Suppressor macrophage treated with lipopolysaccharide for 4 hours (primary cell): ENCODE measurements around the gene KRT13.

Experiments used
- DNase-seq: peaks from one replicate; pipeline ENCODE4 v3.0.0-alpha.2; 2020

KRT13 gene

DNA sequence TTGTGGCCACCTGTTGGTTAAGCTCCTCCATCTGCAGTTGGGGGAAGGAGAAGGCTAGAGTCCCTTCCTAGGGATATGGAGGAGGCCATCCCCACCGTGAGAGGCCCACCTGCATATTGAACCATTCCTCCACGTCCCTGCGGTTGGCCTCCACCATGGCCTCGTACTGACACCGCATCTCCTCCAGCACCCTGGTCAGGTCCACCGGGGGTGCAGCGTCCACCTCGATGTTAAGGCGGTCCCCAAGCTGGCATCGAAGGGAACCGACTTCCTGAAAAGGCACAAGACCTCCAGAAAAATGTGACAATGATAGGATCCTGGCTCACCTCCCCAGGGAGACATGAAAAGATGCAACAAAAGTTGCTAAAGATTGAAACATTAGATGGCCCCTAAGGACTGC is 41.2 kb downstream of the KRT13 start:
- DNase-seq: no peak

DNA sequence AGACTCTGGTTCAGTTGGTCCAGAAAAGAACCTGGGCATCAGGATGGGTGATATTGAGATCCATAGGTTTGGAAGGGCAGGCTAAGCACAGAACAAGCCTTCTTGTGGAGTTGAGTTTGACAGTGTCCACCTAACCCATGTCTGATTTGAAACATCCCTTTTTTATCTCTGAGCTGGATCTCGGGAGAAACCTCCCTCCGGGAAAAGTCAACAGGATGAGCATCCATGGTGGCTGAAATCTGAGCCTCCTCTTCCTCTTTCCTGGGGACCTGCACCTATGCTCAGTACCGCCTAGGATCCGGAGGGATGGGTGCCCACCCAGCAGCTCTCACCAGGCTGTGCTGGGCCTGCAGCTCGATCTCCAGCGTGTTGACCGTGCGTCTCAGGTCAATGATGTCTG is 41.7 kb downstream of the KRT13 start:
- no peak for DNase-seq

DNA sequence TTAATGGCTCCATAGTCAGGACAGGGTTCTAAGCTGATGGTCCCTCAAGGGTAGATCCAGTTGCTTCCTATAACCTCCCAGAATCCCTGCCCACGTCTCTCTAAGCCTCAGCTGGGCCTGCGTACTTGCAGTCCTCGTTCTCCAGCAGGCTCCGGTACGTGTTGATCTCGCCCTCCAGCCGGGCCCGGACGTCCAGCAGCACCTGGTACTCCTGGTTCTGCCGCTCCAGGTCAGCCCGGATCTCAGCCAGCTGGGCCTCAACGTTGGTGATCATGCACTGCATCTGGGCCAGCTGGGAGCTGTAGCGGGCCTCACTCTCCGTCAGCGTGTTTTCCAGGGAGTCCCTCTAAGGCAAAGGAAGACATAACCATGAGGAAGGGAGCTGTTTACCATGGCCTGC is 42.7 kb downstream of the KRT13 start:
- DNase-seq: no peak

DNA sequence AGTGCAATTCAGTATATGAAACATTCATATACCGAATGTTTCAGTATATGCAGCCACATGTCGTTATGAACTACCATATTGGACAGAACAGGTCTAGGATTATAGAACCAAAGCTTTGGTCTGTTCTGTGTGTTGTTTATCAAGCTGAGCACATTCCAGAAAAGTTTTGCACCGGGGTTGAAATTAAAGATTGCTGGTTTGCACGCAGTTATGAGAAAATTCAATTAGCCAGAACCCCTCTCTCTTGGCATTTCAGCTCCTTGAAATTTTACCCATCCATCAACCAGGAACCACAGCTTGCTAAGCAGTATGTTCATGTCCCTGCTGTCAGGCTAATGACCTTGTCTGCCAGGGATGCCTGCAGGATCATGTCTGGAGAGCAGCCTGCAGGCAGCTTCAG is 47.7 kb downstream of the KRT13 start:
- no peak for DNase-seq

DNA sequence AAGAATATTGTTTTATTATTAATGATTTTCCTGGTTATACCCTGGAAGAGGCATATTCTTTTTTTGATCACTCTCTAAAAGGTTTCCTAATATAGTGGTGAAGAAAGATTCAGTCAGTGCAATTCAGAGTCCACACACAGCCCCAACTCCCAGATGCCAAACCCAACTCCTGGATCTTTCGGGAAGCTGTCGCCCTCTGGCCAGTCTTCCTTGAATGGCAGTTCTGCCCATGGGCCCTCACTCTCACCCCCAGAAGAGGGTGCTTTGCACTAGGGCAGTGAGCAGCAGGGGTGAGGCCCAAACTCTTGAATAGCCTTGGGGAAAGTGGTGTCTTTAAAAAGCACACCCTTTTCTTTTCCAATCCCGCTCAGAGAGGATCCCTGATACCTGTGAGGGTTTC is 49.2 kb downstream of the KRT13 start:
- DNase-seq: no peak

DNA sequence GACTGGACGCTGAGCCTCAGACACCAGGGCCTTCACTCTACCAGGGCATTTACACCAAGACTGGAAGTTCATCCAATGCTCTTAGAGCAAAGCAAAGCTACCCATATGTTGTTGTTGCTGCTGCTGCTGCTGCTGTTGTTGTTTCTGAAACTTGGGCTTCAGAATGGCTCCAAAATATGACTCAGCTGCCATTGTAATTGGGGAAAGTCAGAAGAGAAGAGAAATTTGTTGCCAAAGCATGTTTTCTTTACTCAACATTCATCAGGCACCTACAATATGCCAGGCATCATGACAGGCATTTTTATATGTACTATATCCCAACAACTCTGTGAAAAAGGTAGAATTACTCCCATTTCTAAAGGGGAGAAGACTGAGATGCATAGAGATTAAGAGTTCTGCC is 50.2 kb downstream of the KRT13 start:
- no peak for DNase-seq

DNA sequence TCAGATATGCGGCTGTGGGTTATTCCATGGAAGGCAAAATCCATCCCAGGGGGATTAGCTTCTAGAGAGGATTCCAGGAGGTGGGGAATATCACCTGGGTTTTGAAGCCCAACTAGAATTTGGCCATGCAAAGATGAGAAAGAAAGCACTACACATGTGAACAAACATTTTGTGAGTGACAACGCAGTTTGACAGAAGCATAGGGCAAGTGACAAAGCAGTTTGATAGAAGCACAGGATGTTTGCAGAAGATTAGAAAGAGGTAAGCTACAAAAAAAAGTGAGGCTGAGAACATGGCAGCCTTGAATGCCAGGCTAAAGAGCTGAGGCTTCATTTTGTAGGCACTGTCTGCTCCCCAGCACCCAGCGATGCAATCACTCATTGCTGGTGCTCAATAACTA is 52.3 kb downstream of the KRT13 start:
- DNase-seq: no peak

DNA sequence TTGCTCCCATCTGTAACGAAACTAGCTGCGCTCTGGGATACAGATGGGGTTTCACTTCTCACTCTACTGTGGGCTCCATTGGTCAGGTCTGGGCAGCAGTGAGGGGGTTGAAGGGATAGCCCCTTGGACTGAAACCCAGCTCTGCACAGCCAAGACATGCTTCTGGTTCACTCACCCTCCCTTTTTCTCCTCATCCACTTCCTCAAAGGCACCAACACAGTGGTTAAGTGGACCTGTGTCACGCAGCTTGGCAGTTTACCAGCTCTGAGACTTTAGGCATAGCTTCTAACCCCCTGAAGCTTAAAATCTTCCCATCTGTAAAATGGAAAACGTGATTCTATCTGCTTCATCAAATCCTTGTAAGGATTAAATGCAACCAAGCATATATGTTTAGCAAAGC is 53.1 kb downstream of the KRT13 start:
- DNase-seq: peak; percentile 0

DNA sequence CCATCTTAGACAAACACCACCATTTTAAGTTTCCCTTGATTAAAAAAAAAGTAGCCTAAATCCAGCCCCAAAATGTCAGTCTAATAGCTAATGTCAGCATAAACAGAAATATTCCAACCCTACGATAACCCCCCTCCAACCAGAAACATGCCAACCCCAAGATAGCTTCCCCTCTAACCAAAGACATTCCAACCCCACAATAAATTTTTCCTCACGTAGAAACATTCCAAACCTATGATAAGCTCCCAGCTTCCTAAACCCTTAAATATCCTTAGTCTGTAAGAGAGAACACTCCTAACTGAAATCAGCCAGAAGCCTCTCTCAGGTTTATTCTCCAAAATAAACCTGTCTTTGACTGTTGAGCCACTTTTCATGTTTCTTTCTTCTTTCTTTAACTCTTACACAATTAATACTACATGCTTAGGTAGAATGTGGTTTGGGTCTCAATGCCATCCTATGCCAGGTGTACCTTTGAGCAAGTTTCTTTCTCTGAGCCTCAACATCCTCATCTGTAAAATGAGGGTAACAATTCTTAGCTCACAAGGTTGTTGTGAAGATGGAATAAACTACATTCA is 54.2 kb downstream of the KRT13 start:
- DNase-seq: no peak
